H1 (cell line): ENCODE data around the gene GON4L.

Experiments used
- POLR2AphosphoS5 ChIP-seq: IDR thresholded peaks from 2 replicates; pipeline ENCODE4 v1.6.1; 2011; ENCODE audit warnings: low read depth, low read length
- SP1 ChIP-seq: IDR thresholded peaks from 2 replicates; pipeline ENCODE4 v1.6.1; 2011; ENCODE audit warnings: low read depth, low read length

- TF ChIP-seq POLR2AphosphoS5, result no peak
- no peak for TF ChIP-seq SP1
These were observed 16.6 kb downstream of the GON4L start for GRCh38 chr1:155840386-155840785.
